Measurements from ENCODE around the gene TMEM178B. TPM values are rescaled to one million over a fixed set of nuclear protein-coding genes. Genes with fewer than 3 reads are reported as not detected.

Gene TMEM178B
- polyA plus RNA-seq, 1 of the 3 experiments (the other 2 are of a cell fraction): 0.20 TPM

DNA sequence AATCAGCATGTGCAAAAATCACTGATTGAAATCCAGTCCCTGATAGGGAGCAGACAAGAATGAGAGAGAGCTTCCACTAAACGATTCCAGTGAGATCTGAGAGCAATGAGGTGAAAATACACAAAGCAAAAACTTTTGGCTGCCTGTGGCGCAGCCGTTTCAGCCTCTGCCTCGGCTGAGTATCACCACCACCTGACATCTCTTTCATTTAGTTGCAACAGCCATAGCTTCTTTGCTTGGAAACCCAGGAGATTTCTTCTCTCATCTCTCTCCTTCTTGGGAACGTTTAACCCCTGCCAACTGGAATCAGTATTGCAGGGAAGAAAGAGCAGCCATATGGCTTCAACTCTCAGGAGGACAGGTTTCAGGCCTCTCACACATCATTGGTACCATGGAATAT lies 240.0 kb downstream of the TMEM178B start:
- Histone ChIP-seq H3K9ac (no peak overlapping the region), H3F3A (replicated peaks; ENCODE audit: insufficient read depth) (no peaks in the 10 kb centered on the region), H2AFZ (ENCODE audit: low read depth) (no peak overlapping the region), H3K9me2 (no peaks in the 10 kb centered on the region), H4K20me1 (ENCODE audit: insufficient read depth) (no peaks in the 10 kb centered on the region), H3K4me1 (ENCODE audit: control insufficient read depth in 1 of 2, insufficient read depth in 2 of 2, low read depth in 1 of 2, low read length in 1 of 2) (peaks cover 0 to 4% of the 10 kb centered on the region in 2 experiments; a peak in 1 of 4 replicates), H3K27ac (ENCODE audit: low read depth in 2 of 2, low read length in 1 of 2) (no peak overlapping the region), H3K79me2 (ENCODE audit: insufficient read depth) (no peaks in the 10 kb centered on the region), H3K4me3 (ENCODE audit: low read depth in 2 of 2, low read length in 1 of 2) (no peak overlapping the region), H3K9me3 (0 out of 2 replicates have a peak, but pooled peaks cover 6% of the 10 kb centered on the region), H3K36me3 (replicated peaks in 1 of 2; ENCODE audit: control insufficient read depth in 1 of 2, insufficient read depth in 2 of 2, low read length in 1 of 2) (no peaks in the 10 kb centered on the region), H3K27me3 (ENCODE audit: insufficient read depth) (no peaks in the 10 kb centered on the region), H3K4me2 (no peak overlapping the region)
- no peak for TF ChIP-seq NRF1 (IDR thresholded peaks at IDR 0.05; ENCODE audit: low read depth, low read length)
- TF ChIP-seq YY1 (IDR thresholded peaks at IDR 0.05; ENCODE audit: low read depth): no peak
- TF ChIP-seq, protein P1, sequence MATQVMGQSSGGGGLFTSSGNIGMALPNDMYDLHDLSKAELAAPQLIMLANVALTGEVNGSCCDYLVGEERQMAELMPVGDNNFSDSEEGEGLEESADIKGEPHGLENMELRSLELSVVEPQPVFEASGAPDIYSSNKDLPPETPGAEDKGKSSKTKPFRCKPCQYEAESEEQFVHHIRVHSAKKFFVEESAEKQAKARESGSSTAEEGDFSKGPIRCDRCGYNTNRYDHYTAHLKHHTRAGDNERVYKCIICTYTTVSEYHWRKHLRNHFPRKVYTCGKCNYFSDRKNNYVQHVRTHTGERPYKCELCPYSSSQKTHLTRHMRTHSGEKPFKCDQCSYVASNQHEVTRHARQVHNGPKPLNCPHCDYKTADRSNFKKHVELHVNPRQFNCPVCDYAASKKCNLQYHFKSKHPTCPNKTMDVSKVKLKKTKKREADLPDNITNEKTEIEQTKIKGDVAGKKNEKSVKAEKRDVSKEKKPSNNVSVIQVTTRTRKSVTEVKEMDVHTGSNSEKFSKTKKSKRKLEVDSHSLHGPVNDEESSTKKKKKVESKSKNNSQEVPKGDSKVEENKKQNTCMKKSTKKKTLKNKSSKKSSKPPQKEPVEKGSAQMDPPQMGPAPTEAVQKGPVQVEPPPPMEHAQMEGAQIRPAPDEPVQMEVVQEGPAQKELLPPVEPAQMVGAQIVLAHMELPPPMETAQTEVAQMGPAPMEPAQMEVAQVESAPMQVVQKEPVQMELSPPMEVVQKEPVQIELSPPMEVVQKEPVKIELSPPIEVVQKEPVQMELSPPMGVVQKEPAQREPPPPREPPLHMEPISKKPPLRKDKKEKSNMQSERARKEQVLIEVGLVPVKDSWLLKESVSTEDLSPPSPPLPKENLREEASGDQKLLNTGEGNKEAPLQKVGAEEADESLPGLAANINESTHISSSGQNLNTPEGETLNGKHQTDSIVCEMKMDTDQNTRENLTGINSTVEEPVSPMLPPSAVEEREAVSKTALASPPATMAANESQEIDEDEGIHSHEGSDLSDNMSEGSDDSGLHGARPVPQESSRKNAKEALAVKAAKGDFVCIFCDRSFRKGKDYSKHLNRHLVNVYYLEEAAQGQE (IDR thresholded peaks at IDR 0.05; ENCODE audit: low read depth, low read length): no peak
- TF ChIP-seq EZH2phosphoT487 (IDR thresholded peaks at IDR 0.05; ENCODE audit: borderline replicate concordance, low read depth): no peak
- TF ChIP-seq POLR2AphosphoS5 (IDR thresholded peaks at IDR 0.05; ENCODE audit: low read depth, low read length): no peak
- TF ChIP-seq MEF2A (IDR thresholded peaks at IDR 0.05; ENCODE audit: borderline replicate concordance, low read depth): no peak
- ChIA-PET POLR2A (no interaction called here), CTCF (interaction anchor here (0.8 kb wide), 1 partner anchor 220 kb away, joined by 3 read pairs; no protein-coding TSS in a partner anchor)
- no peak for DNase-seq
- 31% methylated on average over 5 of the region's 5 CpGs for WGBS (ENCODE audit: low lambda C conversion rate)

DNA sequence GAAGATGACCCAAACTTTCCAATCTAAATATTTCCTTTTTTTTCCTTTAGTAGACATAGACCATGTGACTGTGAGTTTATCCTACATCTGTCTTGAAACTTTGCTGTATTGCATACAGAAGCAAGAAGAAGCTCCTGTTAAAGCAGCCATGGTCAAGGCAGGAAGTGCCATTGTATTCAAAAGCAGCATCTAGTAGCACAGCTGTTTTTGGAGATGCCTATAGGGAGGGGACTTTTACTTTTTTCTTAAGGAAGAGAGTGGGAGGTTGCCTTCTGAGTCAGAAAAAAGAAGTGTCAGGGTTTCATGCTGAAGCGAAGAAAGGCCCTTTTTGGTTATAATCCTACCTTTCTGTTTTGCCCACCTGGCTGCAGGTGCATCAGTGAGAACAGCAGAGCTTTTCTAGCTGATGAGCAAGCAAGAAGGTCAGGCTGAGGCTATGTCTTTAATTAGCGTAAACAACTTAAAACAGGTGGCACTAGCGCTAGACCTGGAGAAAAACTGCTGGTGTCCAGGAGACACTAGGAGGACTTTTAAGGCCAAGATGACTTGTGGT lies 243.2 kb downstream of the TMEM178B start:
- no peak overlapping the region for H3K27ac ChIP-seq (ENCODE audit: low read depth in 2 of 2, low read length in 1 of 2)
- no peaks in the 10 kb centered on the region for H3K27me3 ChIP-seq (ENCODE audit: insufficient read depth)
- ChIA-PET CTCF (no interaction called here), POLR2A (no interaction called here)
- H3K4me2 ChIP-seq: no peak overlapping the region
- WGBS (ENCODE audit: low lambda C conversion rate): 64% methylated on average over 3 of the region's 3 CpGs
- peaks cover 0 to 4% of the 10 kb centered on the region in 2 experiments; a peak in 1 of 4 replicates for H3K4me1 ChIP-seq (ENCODE audit: control insufficient read depth in 1 of 2, insufficient read depth in 2 of 2, low read depth in 1 of 2, low read length in 1 of 2)
- H3F3A ChIP-seq (replicated peaks; ENCODE audit: insufficient read depth): no peaks in the 10 kb centered on the region
- no peak overlapping the region for H3K9ac ChIP-seq
- no peaks in the 10 kb centered on the region for H3K79me2 ChIP-seq (ENCODE audit: insufficient read depth)
- no peak overlapping the region for H3K4me3 ChIP-seq (ENCODE audit: low read depth in 2 of 2, low read length in 1 of 2)
- no peak for TF ChIP-seq ELF1 (IDR thresholded peaks at IDR 0.05)
- no peak for TF ChIP-seq FOSL2 (IDR thresholded peaks at IDR 0.05; ENCODE audit: borderline replicate concordance, low read depth)
- no peak for TF ChIP-seq FOXJ3 (CRISPR knock-in tag; IDR thresholded peaks at IDR 0.05)
- no peak for TF ChIP-seq TCF12 (IDR thresholded peaks at IDR 0.05)
- TF ChIP-seq TAF1 (IDR thresholded peaks at IDR 0.05; ENCODE audit: borderline replicate concordance, low read depth, low read length): no peak
- no peak for TF ChIP-seq RAD21 (IDR thresholded peaks at IDR 0.05; ENCODE audit: low read length)
- TF ChIP-seq, protein P2, sequence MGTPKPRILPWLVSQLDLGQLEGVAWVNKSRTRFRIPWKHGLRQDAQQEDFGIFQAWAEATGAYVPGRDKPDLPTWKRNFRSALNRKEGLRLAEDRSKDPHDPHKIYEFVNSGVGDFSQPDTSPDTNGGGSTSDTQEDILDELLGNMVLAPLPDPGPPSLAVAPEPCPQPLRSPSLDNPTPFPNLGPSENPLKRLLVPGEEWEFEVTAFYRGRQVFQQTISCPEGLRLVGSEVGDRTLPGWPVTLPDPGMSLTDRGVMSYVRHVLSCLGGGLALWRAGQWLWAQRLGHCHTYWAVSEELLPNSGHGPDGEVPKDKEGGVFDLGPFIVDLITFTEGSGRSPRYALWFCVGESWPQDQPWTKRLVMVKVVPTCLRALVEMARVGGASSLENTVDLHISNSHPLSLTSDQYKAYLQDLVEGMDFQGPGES (IDR thresholded peaks at IDR 0.05; ENCODE audit: low read depth, low read length): no peak
- no peak for TF ChIP-seq EZH2phosphoT487 (IDR thresholded peaks at IDR 0.05; ENCODE audit: borderline replicate concordance, low read depth)
- TF ChIP-seq, protein P3, sequence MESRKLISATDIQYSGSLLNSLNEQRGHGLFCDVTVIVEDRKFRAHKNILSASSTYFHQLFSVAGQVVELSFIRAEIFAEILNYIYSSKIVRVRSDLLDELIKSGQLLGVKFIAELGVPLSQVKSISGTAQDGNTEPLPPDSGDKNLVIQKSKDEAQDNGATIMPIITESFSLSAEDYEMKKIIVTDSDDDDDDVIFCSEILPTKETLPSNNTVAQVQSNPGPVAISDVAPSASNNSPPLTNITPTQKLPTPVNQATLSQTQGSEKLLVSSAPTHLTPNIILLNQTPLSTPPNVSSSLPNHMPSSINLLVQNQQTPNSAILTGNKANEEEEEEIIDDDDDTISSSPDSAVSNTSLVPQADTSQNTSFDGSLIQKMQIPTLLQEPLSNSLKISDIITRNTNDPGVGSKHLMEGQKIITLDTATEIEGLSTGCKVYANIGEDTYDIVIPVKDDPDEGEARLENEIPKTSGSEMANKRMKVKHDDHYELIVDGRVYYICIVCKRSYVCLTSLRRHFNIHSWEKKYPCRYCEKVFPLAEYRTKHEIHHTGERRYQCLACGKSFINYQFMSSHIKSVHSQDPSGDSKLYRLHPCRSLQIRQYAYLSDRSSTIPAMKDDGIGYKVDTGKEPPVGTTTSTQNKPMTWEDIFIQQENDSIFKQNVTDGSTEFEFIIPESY (IDR thresholded peaks at IDR 0.05; ENCODE audit: borderline replicate concordance, low read depth): no peak
- TF ChIP-seq SMC3 (IDR thresholded peaks at IDR 0.05; ENCODE audit: low read depth, low read length): no peak
- TF ChIP-seq RCOR1 (IDR thresholded peaks at IDR 0.05; ENCODE audit: low read length): no peak
- TF ChIP-seq, protein P1 (IDR thresholded peaks at IDR 0.05; ENCODE audit: low read depth, low read length): no peak
- TF ChIP-seq CHD2 (IDR thresholded peaks at IDR 0.05; ENCODE audit: low read length, partially characterized antibody): no peak
- TF ChIP-seq YY1 (IDR thresholded peaks at IDR 0.05; ENCODE audit: low read depth): no peak
- H3K36me3 ChIP-seq (replicated peaks in 1 of 2; ENCODE audit: control insufficient read depth in 1 of 2, insufficient read depth in 2 of 2, low read length in 1 of 2): no peaks in the 10 kb centered on the region
- H3K9me2 ChIP-seq: no peaks in the 10 kb centered on the region
- peaks cover 6% of the 10 kb centered on the region; the same call in 1 of the 2 replicates for H3K9me3 ChIP-seq
- no peak overlapping the region for H2AFZ ChIP-seq (ENCODE audit: low read depth)
- no peaks in the 10 kb centered on the region for H4K20me1 ChIP-seq (ENCODE audit: insufficient read depth)
- no peak for DNase-seq

All from SK-N-SH (cell line).